Brain microvascular endothelial cell (primary cell): ENCODE data around the gene CBFA2T3.

Experiments
- DNase-seq: peaks from one replicate; pipeline ENCODE4 v3.0.0-alpha.2; 2020
- H3K27ac ChIP-seq: fragments of 250-450 bp; sonication (Bioruptor Pico); 2 replicates; pipeline ENCODE4 v1.5.1; 2020; ENCODE audit warnings: mild to moderate bottlenecking, moderate library complexity
- H3K27me3 ChIP-seq: fragments of 250-450 bp; sonication (Bioruptor Pico); replicated peaks from 2 replicates; pipeline ENCODE4 v1.5.1; 2020; ENCODE audit warnings: mild to moderate bottlenecking
- H3K36me3 ChIP-seq: fragments of 250-450 bp; sonication (Bioruptor Pico); replicated peaks from 2 replicates; pipeline ENCODE4 v1.5.1; 2020; ENCODE audit warnings: mild to moderate bottlenecking
- H3K4me3 ChIP-seq: 2 replicates; pipeline ENCODE4 v1.5.1; 2011; ENCODE audit warnings: low read depth, mild to moderate bottlenecking, control low read depth, low read length, moderate library complexity
- in situ Hi-C: cut with HindIII; loops from 2 replicates; pipeline ENCODE4 v1.10.0; 2017; ENCODE audit warnings: low sequenced_read_pairs, low pct_ligation_motif_present
- TF ChIP-seq, protein P1 (sequence below): IDR thresholded peaks from 2 replicates; pipeline ENCODE4 v1.5.1; 2011; ENCODE audit warnings: low read depth, mild to moderate bottlenecking, moderate library complexity, low read length, control low read depth, inconsistent platforms; ENCODE audit errors: missing control alignments

The CBFA2T3 gene

DNA sequence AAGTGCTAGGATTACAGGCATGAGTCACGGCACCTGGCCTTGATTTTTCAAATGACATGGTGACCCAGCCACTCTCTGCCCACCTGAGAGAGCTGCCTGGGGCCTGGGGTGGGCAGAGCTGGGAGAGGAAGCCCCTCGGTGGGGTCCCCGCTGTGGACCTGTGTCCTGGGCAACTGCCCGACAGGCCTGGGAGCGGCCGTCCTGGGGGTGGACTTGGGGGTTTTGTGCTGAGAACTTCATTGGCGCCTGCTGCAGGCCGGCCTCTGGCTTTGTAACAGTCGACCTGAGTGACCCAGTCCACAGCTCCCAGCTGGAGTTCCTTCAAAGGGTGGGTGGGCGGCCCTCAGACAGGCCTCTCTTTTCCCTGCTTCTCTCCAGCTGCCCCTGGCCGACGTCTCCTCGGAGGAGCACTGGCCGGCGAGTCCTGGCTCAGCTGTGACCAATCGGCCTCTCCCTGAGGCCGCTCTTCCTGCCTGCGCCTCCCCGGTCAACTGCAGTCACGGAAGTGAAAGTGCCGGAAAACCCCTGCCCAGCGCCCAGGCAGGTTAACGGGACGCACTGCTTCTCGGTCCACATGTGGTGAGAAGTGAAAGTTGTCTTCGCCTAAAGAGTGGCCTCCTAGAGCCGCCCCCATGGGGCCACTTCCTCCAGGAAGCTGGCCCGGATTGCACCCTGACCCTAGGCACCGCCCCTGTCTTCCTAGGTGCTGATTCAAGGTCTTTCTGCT, 5.5 kb downstream of the CBFA2T3 start:
- Histone ChIP-seq H3K36me3 (no peaks in the 10 kb centered on the region), H3K27ac (no peak overlapping the region), H3K4me3 (no peak overlapping the region), H3K27me3 (peaks cover 56% of the 10 kb centered on the region)
- no peak for DNase-seq
- in situ Hi-C loops = no loop called here
- TF ChIP-seq, protein P1, sequence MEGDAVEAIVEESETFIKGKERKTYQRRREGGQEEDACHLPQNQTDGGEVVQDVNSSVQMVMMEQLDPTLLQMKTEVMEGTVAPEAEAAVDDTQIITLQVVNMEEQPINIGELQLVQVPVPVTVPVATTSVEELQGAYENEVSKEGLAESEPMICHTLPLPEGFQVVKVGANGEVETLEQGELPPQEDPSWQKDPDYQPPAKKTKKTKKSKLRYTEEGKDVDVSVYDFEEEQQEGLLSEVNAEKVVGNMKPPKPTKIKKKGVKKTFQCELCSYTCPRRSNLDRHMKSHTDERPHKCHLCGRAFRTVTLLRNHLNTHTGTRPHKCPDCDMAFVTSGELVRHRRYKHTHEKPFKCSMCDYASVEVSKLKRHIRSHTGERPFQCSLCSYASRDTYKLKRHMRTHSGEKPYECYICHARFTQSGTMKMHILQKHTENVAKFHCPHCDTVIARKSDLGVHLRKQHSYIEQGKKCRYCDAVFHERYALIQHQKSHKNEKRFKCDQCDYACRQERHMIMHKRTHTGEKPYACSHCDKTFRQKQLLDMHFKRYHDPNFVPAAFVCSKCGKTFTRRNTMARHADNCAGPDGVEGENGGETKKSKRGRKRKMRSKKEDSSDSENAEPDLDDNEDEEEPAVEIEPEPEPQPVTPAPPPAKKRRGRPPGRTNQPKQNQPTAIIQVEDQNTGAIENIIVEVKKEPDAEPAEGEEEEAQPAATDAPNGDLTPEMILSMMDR = no peak

DNA sequence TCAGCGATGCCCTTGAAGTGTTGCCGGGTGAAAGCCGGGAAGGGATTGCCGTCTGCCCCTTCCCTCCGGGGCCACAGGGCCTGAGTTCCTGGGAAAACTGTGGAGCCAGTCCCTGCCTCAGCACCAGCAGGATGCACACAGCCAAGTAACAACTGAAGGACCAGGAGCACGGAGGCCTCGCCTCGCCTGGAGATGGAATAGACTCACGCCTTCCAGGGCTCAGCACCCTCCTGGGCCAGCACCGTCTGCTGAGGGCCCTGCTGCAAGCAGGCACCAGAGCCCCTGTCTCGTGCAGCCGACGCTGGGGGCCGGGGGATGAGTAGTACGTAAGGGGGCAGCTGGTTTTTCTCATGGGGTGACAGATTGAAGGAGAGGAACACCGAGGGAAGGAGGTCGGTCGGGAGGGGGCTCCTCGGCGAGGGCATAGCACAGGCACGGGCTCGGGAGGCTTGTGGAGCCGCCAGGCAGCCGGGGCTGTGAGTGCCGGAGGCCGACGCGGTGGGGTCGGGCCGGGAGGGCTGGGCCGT, 6.4 kb downstream of the CBFA2T3 start:
- in situ Hi-C loops = no loop called here
- H3K27ac ChIP-seq = no peak overlapping the region

DNA sequence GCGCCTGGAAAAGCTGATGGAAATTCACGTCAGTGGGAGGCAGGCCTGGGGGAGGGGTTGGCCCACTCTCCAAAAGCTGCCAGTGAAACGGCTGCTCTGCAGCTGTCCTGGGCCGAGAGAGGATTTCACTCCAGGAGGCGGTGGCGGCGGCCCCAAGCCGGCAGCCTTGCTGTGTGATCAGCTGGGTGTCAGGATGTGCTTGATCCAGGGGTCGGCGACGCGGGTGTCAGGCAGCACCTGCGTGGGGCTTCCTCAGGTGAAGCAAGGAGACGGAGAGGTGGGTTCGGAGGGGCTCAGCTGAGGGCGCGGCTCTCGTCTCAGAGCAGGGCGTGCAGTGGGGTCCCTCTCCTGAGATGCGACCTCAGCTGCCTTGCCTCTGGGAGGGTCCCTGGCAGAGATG, 7.0 kb downstream of the CBFA2T3 start:
- H3K36me3 ChIP-seq = no peaks in the 10 kb centered on the region
- H3K27me3 ChIP-seq = peaks cover 60% of the 10 kb centered on the region
- H3K4me3 ChIP-seq = no peak overlapping the region
- in situ Hi-C loops = no loop called here
- TF ChIP-seq, protein P1 = no peak
- DNase-seq = no peak
- H3K27ac ChIP-seq = no peak overlapping the region

More for the DNA sequence above, 6.4 kb downstream of the CBFA2T3 start:
- DNase-seq = no peak
- TF ChIP-seq, protein P1 = no peak
- Histone ChIP-seq H3K27me3 (peaks cover 60% of the 10 kb centered on the region), H3K36me3 (no peaks in the 10 kb centered on the region), H3K4me3 (no peak overlapping the region)

DNA sequence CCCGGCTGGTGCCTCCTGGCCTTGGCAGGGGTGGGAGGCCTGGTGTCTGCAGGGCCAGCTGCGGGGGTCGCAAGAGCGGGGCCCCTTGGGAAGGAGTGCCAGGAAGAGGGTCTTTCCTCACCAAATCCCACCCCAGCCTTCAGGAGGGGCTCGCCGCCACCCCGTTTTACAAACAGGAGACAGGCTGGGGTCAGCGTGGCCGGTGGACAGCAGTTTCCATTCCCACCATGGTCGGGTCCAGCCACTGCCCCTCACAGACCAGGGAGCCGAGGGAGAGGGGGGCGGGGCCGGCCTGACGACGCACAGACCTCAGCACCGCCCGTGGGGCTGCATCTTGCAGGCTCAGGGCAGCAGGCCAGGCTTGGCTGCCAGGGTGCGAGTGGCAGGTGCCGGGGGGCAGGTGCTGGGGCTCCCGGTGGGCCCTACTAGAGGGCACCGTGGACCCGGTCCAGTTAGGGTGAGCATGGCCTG, 7.6 kb downstream of the CBFA2T3 start:
- H3K27ac ChIP-seq = no peak overlapping the region

DNA sequence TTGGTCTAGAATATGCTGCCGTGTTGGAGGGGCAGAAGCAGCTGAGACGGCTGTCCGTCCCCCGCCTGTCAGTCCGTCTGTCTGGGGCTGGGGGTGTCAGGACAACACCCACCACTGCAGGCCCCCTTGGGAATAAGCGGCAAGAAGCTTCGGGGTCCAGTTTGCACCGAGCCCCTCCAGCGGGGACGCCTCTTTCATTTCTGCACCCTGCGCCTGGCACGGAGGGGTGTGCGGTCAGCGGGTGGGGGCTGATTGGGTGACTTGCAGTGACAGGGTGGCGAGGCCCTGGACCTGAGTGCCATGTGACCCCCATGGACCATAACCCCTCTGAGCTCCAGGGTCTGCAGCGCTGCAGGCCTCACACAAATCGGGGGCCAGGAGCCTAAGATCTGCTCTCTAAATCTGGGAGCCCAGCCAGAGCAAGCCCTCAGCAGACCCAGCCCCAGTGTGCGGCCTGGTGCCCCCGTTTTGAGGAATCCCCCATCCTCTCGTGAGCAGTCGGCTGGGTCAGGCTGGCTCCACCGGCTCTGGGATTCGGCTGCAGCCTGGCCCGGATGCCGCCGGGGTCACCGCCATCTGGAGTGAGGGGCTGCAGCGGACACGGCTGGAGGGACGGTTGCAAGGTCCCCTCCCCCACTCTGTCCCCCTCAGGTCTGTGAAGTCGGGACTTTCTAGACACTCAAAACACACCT, 8.3 kb downstream of the CBFA2T3 start:
- no peak overlapping the region for H3K27ac ChIP-seq
- in situ Hi-C loops = no loop called here

More for the DNA sequence above, 7.6 kb downstream of the CBFA2T3 start:
- Histone ChIP-seq H3K36me3 (no peaks in the 10 kb centered on the region), H3K4me3 (no peak overlapping the region), H3K27me3 (peaks cover 60% of the 10 kb centered on the region)
- DNase-seq = no peak
- TF ChIP-seq, protein P1 = no peak
- in situ Hi-C loops = no loop called here

More for the DNA sequence above, 8.3 kb downstream of the CBFA2T3 start:
- no peaks in the 10 kb centered on the region for H3K36me3 ChIP-seq
- TF ChIP-seq, protein P1 = no peak
- no peak for DNase-seq
- H3K27me3 ChIP-seq = peaks cover 58% of the 10 kb centered on the region
- no peak overlapping the region for H3K4me3 ChIP-seq
